GM23248 (cell line): Measurements from ENCODE around the gene NFIA.

Experiments used
- EZH2 ChIP-seq: fragments of 200-600 bp; sonication (generic); IDR thresholded peaks from 2 replicates; pipeline ENCODE4 v1.6.1; 2018; ENCODE audit warnings: antibody characterized with exemption, mild to moderate bottlenecking; ENCODE audit not compliant: insufficient read depth, poor library complexity, severe bottlenecking
- EZH2phosphoT487 ChIP-seq: fragments of 200-600 bp; sonication (generic); IDR thresholded peaks from 2 replicates; pipeline ENCODE4 v1.6.1; 2018; ENCODE audit warnings: antibody characterized with exemption, moderate library complexity, mild to moderate bottlenecking, low read depth; ENCODE audit not compliant: insufficient read depth

DNA sequence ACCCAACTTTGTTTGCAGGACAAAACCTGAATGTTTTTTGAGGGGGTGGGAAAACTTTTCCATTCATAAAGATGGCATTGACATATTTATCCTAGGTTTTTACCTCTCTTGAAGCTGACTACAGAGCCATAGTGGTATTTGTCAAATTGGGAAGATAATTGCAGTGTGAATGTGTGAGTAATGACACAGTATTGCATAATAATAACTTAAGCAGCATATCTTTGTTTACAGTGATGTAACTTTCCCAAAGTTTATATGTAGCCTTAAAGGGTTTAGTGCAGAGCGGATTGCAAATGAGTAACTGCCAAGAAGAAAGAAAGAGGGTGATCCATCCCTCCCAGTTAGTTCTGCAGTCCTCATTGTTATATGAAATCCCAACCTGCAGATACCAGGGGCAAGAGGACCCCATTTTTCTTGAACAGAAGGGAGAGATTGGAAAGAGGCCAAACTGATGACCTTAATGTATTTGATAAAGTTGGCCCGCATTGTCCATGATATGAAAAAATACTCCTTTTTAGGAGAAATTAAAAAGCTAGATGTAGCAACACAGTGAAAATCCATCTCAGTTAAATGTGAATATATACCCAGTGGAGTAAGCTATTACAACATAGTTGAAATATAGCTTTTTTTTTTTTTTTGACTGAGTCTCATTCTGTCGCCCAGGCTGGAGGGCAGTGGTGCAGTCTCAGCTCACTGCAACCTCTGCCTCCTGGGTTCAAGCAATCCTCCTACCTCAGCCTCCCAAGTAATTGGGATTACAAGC is 23.7 kb upstream of the NFIA start:
- TF ChIP-seq EZH2 (no peak), EZH2phosphoT487 (no peak)
